Measurements from ENCODE around the gene TTYH3.
A peak's percentile ranks its signal among the peaks of the same experiment; 100 is the strongest.

TTYH3 gene

GRCh38 chr7:2629746-2630681, 1.8 kb upstream of the TTYH3 start:
- peak overlapping the region; percentile 49 to 72 (median 55) for H3K27ac Mint-ChIP-seq

GRCh38 chr7:2632733-2633537, 1.1 kb downstream of the TTYH3 start:
- no peaks in the 10 kb centered on the region for H3K27me3 Mint-ChIP-seq (ENCODE audit: low read depth)
- H3K9me3 Mint-ChIP-seq, result no peaks in the 10 kb centered on the region
- TF ChIP-seq CTCF (IDR thresholded peaks at IDR 0.05; ENCODE audit: unreplicated experiment in 3 of 3), result no peak
- H3K4me1 Mint-ChIP-seq, result peaks cover 34% of the 10 kb centered on the region
- H3K4me3 Mint-ChIP-seq, result peak overlapping the region; percentile 96 to 97 (median 97)
- peaks cover 5% of the 10 kb centered on the region for H3K36me3 Mint-ChIP-seq (ENCODE audit: low read depth)
- H3K27ac Mint-ChIP-seq, result peak overlapping the region; percentile 89 to 96 (median 94)

More at GRCh38 chr7:2629746-2630681, 1.8 kb upstream of the TTYH3 start:
- TF ChIP-seq CTCF (IDR thresholded peaks at IDR 0.05; ENCODE audit: unreplicated experiment in 3 of 3), result no peak
- Mint-ChIP-seq H3K27me3 (ENCODE audit: low read depth) (no peaks in the 10 kb centered on the region), H3K4me1 (peaks cover 28% of the 10 kb centered on the region), H3K9me3 (no peaks in the 10 kb centered on the region), H3K36me3 (ENCODE audit: low read depth) (no peaks in the 10 kb centered on the region), H3K4me3 (no peak overlapping the region)

GRCh38 chr7:2633538-2634266, 1.9 kb downstream of the TTYH3 start:
- TF ChIP-seq CTCF (IDR thresholded peaks at IDR 0.05; ENCODE audit: unreplicated experiment in 3 of 3), result no peak
- no peaks in the 10 kb centered on the region for H3K27me3 Mint-ChIP-seq (ENCODE audit: low read depth)
- H3K27ac Mint-ChIP-seq, result peak overlapping the region; percentile 89 to 96 (median 94)
- H3K4me3 Mint-ChIP-seq, result peak overlapping the region; percentile 96 to 97 (median 97)
- H3K36me3 Mint-ChIP-seq (ENCODE audit: low read depth), result peaks cover 5% of the 10 kb centered on the region
- H3K9me3 Mint-ChIP-seq, result no peaks in the 10 kb centered on the region
- H3K4me1 Mint-ChIP-seq, result peaks cover 31% of the 10 kb centered on the region

GRCh38 chr7:2634267-2635145, 2.7 kb downstream of the TTYH3 start:
- Mint-ChIP-seq H3K27ac (peak overlapping the region; percentile 72 to 96 (median 89)), H3K9me3 (no peaks in the 10 kb centered on the region), H3K27me3 (ENCODE audit: low read depth) (no peaks in the 10 kb centered on the region), H3K4me1 (peaks cover 35% of the 10 kb centered on the region), H3K4me3 (peak overlapping the region; percentile 96 to 97 (median 97)), H3K36me3 (ENCODE audit: low read depth) (peaks cover 5% of the 10 kb centered on the region)
- TF ChIP-seq CTCF (IDR thresholded peaks at IDR 0.05; ENCODE audit: unreplicated experiment in 3 of 3), result no peak

GRCh38 chr7:2635148-2635668, 3.4 kb downstream of the TTYH3 start:
- Mint-ChIP-seq H3K27me3 (ENCODE audit: low read depth) (no peaks in the 10 kb centered on the region), H3K36me3 (ENCODE audit: low read depth) (peaks cover 5% of the 10 kb centered on the region), H3K4me1 (peaks cover 35% of the 10 kb centered on the region), H3K27ac (peak overlapping the region in 2 of 3 experiments; percentile 87 to 95), H3K4me3 (peak overlapping the region; percentile 46 to 69 (median 62)), H3K9me3 (no peaks in the 10 kb centered on the region)
- no peak for TF ChIP-seq CTCF (IDR thresholded peaks at IDR 0.05; ENCODE audit: unreplicated experiment in 3 of 3)
